Kidney epithelial cell (primary cell): ENCODE data around the gene CEP170B. TPM values are rescaled to one million over a fixed set of nuclear protein-coding genes. Genes with fewer than 3 reads are reported as not detected.
A peak's percentile ranks its signal among the peaks of the same experiment; 100 is the strongest.

Source experiments
- DNase-seq: peaks from one replicate; pipeline ENCODE4 v3.0.0-alpha.2; 2010; ENCODE audit warnings: low read depth
- H3K27me3 ChIP-seq: 2 replicates; pipeline ENCODE4 v1.6.0; 2011; ENCODE audit warnings: low read length; ENCODE audit not compliant: control insufficient read depth, insufficient read depth
- H3K36me3 ChIP-seq: 2 replicates; pipeline ENCODE4 v1.5.1; 2011; ENCODE audit warnings: low read length; ENCODE audit not compliant: control insufficient read depth, insufficient read depth
- H3K4me3 ChIP-seq: 2 replicates; pipeline ENCODE4 v1.5.1; 2011; ENCODE audit warnings: low read depth, mild to moderate bottlenecking, control low read depth, low read length
- total RNA-seq: library from RNA; depleted of rRNA; stranded (reverse); fragments of >200 nt; gene quantifications from 2 replicates; pipeline ENCODE4 v1.2.3, GENCODE V29; 2015
- TF ChIP-seq, protein P1 (sequence below): IDR thresholded peaks from 2 replicates; pipeline ENCODE4 v1.5.1; 2011; ENCODE audit warnings: mild to moderate bottlenecking, moderate library complexity, low read length, control low read depth, inconsistent platforms; ENCODE audit not compliant: insufficient read depth, poor library complexity, severe bottlenecking

CEP170B gene
- total RNA-seq, 1 donor from 2014 or later, result 51.9 TPM

DNA sequence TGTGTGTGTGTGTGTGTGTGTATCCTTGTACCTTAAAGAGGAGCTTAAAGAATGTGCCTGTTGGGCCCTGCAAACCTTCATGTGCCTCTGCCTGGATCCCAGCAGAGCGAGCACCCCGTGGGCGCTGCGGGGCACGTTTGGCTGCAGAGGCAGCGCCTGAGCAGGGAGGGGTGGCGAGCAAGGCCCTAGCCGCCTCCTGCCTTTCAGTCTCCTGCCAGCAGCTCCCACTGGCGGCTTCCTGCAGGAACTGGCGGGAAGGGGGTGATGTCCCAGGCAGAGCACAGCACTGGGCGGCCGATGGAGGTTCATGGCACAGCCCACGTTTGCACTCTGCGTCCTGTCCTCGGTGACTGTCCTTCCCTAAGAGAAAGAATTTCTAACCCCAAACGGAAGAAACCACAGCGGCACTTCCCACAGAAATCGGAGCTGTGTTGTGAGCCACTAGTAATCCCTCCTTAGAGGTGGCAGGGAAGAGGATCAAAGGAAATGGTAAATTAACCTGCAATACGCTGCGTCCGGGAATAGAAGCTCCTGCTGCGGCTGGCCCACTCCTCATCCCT lies 44.3 kb upstream of the CEP170B start:
- TF ChIP-seq, protein P1, sequence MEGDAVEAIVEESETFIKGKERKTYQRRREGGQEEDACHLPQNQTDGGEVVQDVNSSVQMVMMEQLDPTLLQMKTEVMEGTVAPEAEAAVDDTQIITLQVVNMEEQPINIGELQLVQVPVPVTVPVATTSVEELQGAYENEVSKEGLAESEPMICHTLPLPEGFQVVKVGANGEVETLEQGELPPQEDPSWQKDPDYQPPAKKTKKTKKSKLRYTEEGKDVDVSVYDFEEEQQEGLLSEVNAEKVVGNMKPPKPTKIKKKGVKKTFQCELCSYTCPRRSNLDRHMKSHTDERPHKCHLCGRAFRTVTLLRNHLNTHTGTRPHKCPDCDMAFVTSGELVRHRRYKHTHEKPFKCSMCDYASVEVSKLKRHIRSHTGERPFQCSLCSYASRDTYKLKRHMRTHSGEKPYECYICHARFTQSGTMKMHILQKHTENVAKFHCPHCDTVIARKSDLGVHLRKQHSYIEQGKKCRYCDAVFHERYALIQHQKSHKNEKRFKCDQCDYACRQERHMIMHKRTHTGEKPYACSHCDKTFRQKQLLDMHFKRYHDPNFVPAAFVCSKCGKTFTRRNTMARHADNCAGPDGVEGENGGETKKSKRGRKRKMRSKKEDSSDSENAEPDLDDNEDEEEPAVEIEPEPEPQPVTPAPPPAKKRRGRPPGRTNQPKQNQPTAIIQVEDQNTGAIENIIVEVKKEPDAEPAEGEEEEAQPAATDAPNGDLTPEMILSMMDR, result peak; percentile 86
- DNase-seq, result no peak
- H3K4me3 ChIP-seq, result no peak overlapping the region
- no peaks in the 10 kb centered on the region for H3K27me3 ChIP-seq
- no peaks in the 10 kb centered on the region for H3K36me3 ChIP-seq

GRCh38 chr14:104821229-104821945 lies 43.7 kb upstream of the CEP170B start:
- no peak for DNase-seq
- Histone ChIP-seq H3K27me3 (no peaks in the 10 kb centered on the region), H3K36me3 (no peaks in the 10 kb centered on the region), H3K4me3 (no peak overlapping the region)
- TF ChIP-seq, protein P1, result no peak

DNA sequence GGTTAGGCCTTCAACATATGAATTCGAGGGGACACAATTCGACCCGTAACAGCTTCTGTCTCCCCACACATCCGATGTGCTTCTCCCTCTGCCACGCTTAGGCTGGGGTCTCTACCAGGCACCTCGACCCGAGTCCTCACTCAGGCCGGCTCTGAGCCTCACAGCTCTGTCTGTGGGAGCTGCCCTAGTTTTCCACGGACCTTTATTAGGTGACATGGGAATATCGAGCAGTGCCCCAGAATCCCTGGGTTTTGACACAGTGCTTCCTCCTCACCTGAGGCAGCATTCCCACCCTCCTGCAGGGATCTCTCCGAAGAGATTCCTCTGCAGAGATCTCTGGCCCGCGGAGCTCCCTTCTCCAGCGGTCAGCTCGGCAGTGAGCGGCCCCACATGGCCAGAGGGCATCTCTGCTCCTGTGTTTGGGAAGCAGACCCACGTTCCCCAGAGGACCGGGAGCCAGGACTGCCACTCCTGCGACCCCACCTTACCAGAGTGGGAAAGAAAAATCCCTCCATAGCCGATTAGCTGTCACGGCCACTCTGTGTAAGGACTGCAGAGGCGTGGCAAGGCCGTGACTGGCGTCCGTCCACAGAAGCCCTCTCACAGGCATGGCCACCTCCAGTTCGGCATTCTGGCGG lies 43.0 kb upstream of the CEP170B start:
- Histone ChIP-seq H3K36me3 (no peaks in the 10 kb centered on the region), H3K27me3 (no peaks in the 10 kb centered on the region), H3K4me3 (no peak overlapping the region)
- TF ChIP-seq, protein P1, result no peak
- no peak for DNase-seq

- Histone ChIP-seq H3K36me3 (no peaks in the 10 kb centered on the region), H3K4me3 (no peak overlapping the region), H3K27me3 (no peaks in the 10 kb centered on the region)
- DNase-seq, result no peak
- TF ChIP-seq, protein P1, result no peak
Measured at GRCh38 chr14:104822821-104823615, 42.0 kb upstream of the CEP170B start.

DNA sequence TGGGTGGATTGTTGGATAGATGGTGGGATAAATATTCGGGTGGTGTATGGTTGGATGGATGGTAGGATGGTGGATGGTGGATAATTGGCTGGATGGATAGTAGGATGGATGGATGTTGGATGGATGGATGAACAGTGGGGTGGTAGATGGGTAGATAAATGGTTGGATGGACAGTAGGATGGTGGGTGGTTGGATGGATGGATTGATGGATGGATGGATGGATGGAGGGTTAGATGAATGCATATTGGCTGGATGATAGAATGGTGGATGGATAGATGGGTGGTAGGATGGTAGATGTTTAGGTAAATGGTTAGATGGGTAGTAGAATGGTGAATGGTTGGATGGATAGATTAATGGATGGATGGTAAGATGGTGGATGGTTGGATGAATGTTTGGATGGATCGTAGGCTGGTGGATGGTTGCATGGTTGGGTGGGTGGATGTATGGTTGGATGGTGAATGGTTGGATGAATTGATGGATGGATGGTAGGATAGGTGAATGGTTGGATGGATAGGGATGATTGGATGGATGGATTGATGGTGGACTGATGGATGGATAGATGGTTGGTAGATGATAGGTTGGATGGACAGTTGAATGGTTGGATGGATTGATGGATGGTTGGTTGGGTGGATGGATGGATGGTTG lies 40.6 kb upstream of the CEP170B start:
- H3K27me3 ChIP-seq, result no peaks in the 10 kb centered on the region
- no peaks in the 10 kb centered on the region for H3K36me3 ChIP-seq
- DNase-seq, result no peak
- H3K4me3 ChIP-seq, result no peak overlapping the region
- TF ChIP-seq, protein P1, result no peak
